A549 (cell line): ENCODE results near the gene LPAR1.

Source experiments
- CEBPB ChIP-seq, 2 experiments: fragments of >200 bp in 1 of 2; sonication (Bioruptor Twin) in 1 of 2; formaldehyde crosslinking in 1 of 2; IDR thresholded peaks; 2 replicates each; pipeline ENCODE4 v1.6.1; 2012 to 2016
- MAFK ChIP-seq: fragments of 450-650 bp; IDR thresholded peaks from 2 replicates; pipeline ENCODE4 v1.6.1; 2014; ENCODE audit not compliant: partially characterized antibody
- PHF8 ChIP-seq: fragments of 200-600 bp; sonication (generic); IDR thresholded peaks from 2 replicates; pipeline ENCODE4 v1.6.1; 2016; ENCODE audit warnings: low read depth, mild to moderate bottlenecking, antibody characterized with exemption, moderate library complexity, borderline replicate concordance
- POLR2A ChIP-seq: IDR thresholded peaks from 2 replicates; pipeline ENCODE4 v1.6.1; 2012; ENCODE audit warnings: mild to moderate bottlenecking, low read length
- POLR2AphosphoS2 ChIP-seq: conservative IDR thresholded peaks from 2 replicates; pipeline ENCODE4 v1.6.1; 2012; ENCODE audit warnings: low read length, improper control_type of control experiment, inconsistent platforms
- RFX5 ChIP-seq: fragments of 450-650 bp; IDR thresholded peaks from 2 replicates; pipeline ENCODE4 v1.7.1; 2014; ENCODE audit warnings: antibody characterized with exemption, mild to moderate bottlenecking, moderate library complexity

GRCh38 chr9:110922145-110922544 is 116.1 kb downstream of the LPAR1 start:
- TF ChIP-seq MAFK (no peak), CEBPB (IDR thresholded peaks at IDR 0.05) (no peak), POLR2AphosphoS2 (no peak), RFX5 (no peak), PHF8 (no peak), POLR2A (no peak)
